Measurements from ENCODE around the gene PIP5K1B. TPM values are rescaled to one million over a fixed set of nuclear protein-coding genes. Genes with fewer than 3 reads are reported as not detected.

The PIP5K1B gene
- total and polyA plus RNA-seq, 2 of the 13 experiments (the other 11 are each of a cell fraction or from before 2014, with no cell fraction given) = 15.8 to 17.5 TPM

- Histone ChIP-seq H3K27ac (ENCODE audit: extremely low read length, insufficient read depth, low read length) (no peak overlapping the region), H2AFZ (ENCODE audit: low read length) (no peak overlapping the region), H3K36me3 (replicated peaks in 1 of 2; ENCODE audit: control insufficient read depth in 1 of 2, insufficient read depth in 2 of 2, low read length in 2 of 2) (peaks cover 0 to 7% of the 10 kb centered on the region in 2 experiments; a peak in 2 of 5 replicates), H3K4me3 (replicated peaks in 1 of 3; ENCODE audit: insufficient read depth in 1 of 3, low read depth in 2 of 3, low read length in 3 of 3) (no peak overlapping the region), H3K79me2 (ENCODE audit: insufficient read depth, low read length) (peaks cover 73% of the 10 kb centered on the region), H3K27me3 (ENCODE audit: control insufficient read depth in 1 of 2, insufficient read depth in 2 of 2, low read length in 2 of 2) (no peaks in the 10 kb centered on the region), H3K9me3 (ENCODE audit: low read length) (no peaks in the 10 kb centered on the region), H3K9ac (ENCODE audit: insufficient read depth, low read depth, low read length) (no peak overlapping the region), H4K20me1 (ENCODE audit: insufficient read depth, low read length) (no peaks in the 10 kb centered on the region), H3K4me2 (ENCODE audit: low read depth, low read length) (no peak overlapping the region), H3K4me1 (ENCODE audit: insufficient read depth, low read length) (peaks cover 63% of the 10 kb centered on the region)
- in situ Hi-C loops (cut with HindIII; ENCODE audit: extremely low pct_ligation_motif_present, low pct_unique_long_range_greater_than_20kb) = no loop called here
- ChIA-PET POLR2A (interaction anchor here (1.2 kb wide), 1 partner anchor 21 kb away, joined by 3 read pairs; no protein-coding TSS in a partner anchor), CTCF (ENCODE audit: low intra/inter-chr PET ratio, low total read pairs) (no interaction called here)
- DNase-seq (ENCODE audit: low spot score) = no peak
- BruUV-seq (replicated peaks) = no TSS peak
- FAIRE-seq = no peak
- 87% methylated on average over 5 of the region's 5 CpGs for WGBS (ENCODE audit: low lambda C conversion rate)
- intact Hi-C loops (cut with micrococcal nuclease; ENCODE audit: unreplicated experiment) = no loop called here
- TF ChIP-seq ZC3H4 (CRISPR knock-in tag; IDR thresholded peaks at IDR 0.05; ENCODE audit: borderline replicate concordance) (no peak), RFX3 (CRISPR knock-in tag; IDR thresholded peaks at IDR 0.05) (no peak), GPN1 (CRISPR knock-in tag; IDR thresholded peaks at IDR 0.05; ENCODE audit: borderline replicate concordance) (no peak), ZHX1 (CRISPR knock-in tag; IDR thresholded peaks at IDR 0.05; ENCODE audit: low read depth) (no peak), HCFC1 (IDR thresholded peaks at IDR 0.05; ENCODE audit: low read depth, low read length) (no peak), TRAFD1 (CRISPR knock-in tag; IDR thresholded peaks at IDR 0.05; ENCODE audit: borderline replicate concordance) (no peak), ZNF639 (CRISPR knock-in tag; conservative IDR thresholded peaks at IDR 0.05) (no peak), NCOA5 (CRISPR knock-in tag; IDR thresholded peaks at IDR 0.05) (no peak), HNF1A (IDR thresholded peaks at IDR 0.05; ENCODE audit: low read depth) (no peak), HNF1A (CRISPR knock-in tag; IDR thresholded peaks at IDR 0.05; ENCODE audit: borderline replicate concordance) (no peak), PHF21A (CRISPR knock-in tag; IDR thresholded peaks at IDR 0.05) (no peak)
- no peak for ATAC-seq
Observed at GRCh38 chr9:68711932-68712331, 6.9 kb downstream of the PIP5K1B start.
